Testis (tissue), 3 donors: ENCODE data around the gene CD83. TPM values are rescaled to one million over a fixed set of nuclear protein-coding genes. Genes with fewer than 3 reads are reported as not detected.

Source experiments
- DNase-seq: peaks from one replicate; pipeline ENCODE4 v3.0.0-alpha.2; 2019
- H3K27ac ChIP-seq, 2 donors: fragments of 200-600 bp; sonication (generic); one replicate each; pipeline ENCODE4 v1.5.1; 2019
- H3K27me3 ChIP-seq: fragments of 200-600 bp; sonication (generic); one replicate; pipeline ENCODE4 v1.5.1; 2019
- H3K36me3 ChIP-seq: fragments of 200-600 bp; sonication (generic); one replicate; pipeline ENCODE4 v1.5.1; 2017; ENCODE audit warnings: low read depth; ENCODE audit errors: missing control alignments
- H3K4me1 ChIP-seq: fragments of 200-600 bp; sonication (generic); one replicate; pipeline ENCODE4 v1.5.1; 2019
- H3K4me3 ChIP-seq, 2 donors: fragments of 200-600 bp; sonication (generic); one replicate each; pipeline ENCODE4 v1.5.1; 2017 to 2019
- H3K9me3 ChIP-seq: fragments of 200-600 bp; sonication (generic); one replicate; pipeline ENCODE4 v1.5.1; 2017
- CTCF ChIP-seq, 3 experiments: fragments of 450-650 bp in 2 of 3; fragments of 200-600 bp in 1 of 3; sonication (generic) in 1 of 3; IDR thresholded peaks; one replicate each; pipeline ENCODE4 v1.5.1; 2016 to 2019; ENCODE audit warnings: antibody characterized with exemption in 3 of 3, mild to moderate bottlenecking in 2 of 3, moderate library complexity in 1 of 3
- POLR2A ChIP-seq: fragments of 450-650 bp; IDR thresholded peaks from one replicate; pipeline ENCODE4 v1.6.1; 2017; ENCODE audit warnings: antibody characterized with exemption, mild to moderate bottlenecking, moderate library complexity
- WGBS, 2 donors: methylation state at CpG; one replicate each; pipeline ENCODE4 v1.1.5; 2018; 5-methylcytosine and 5-hydroxymethylcytosine counted together
- intact Hi-C: fragments of 100-400 bp; cut with DNase I; formaldehyde crosslinking; loops from one replicate; pipeline ENCODE4 v1.15.1; 2023; ENCODE audit warnings: low total_unique reads
- polyA plus RNA-seq: library from polyadenylated mRNA; stranded (reverse); fragments of 350-450 nt; fragmentation: Illumina TruSeq; extraction: RNeasy Lipid Tissue Mini Kit (QIAGEN cat#74804); gene quantifications from one replicate; pipeline ENCODE4 v1.2.3, GENCODE V29; 2014; ENCODE audit warnings: low read depth, low replicate concordance; ENCODE audit not compliant: insufficient read depth
- total RNA-seq, 2 donors: library from RNA; depleted of rRNA; stranded (reverse); fragments of >200 nt; gene quantifications; one replicate each; pipeline ENCODE4 v1.2.3, GENCODE V29; 2016

The CD83 gene
- total and polyA plus RNA-seq, 3 donors from 2014 or later: 5.6 to 12.2 (median 6.2) TPM

DNA sequence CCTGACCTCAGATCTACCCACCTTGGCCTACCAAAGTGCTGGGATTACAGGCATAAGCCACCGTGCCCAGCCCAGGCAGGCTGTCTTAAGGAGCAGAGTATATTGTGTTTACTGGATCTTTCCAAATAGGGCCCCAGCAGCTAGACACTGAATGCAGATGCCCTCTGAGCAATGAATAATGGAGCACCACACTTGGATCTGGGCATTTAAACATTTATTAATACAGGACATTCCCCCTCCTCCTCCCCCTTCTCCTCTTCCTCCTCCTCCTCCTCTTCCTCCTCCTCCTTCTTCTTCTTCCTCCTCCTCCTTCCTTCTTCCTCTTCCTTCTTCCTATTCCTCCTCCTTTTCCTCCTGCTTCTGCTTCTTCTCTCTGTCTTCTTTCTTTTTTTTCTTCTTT is 34.2 kb downstream of the CD83 start:
- Histone ChIP-seq H3K27me3 (no peaks in the 10 kb centered on the region), H3K27ac (no peak overlapping the region)
- 89 to 100% methylated on average over 1 of the region's 1 CpG for WGBS, 2 donors

GRCh38 chr6:14153228-14153627 is 35.7 kb downstream of the CD83 start:
- no peaks in the 10 kb centered on the region for H3K4me1 ChIP-seq
- no peak for TF ChIP-seq POLR2A
- TF ChIP-seq CTCF (IDR thresholded peaks at IDR 0.05): no peak
- no peaks in the 10 kb centered on the region for H3K9me3 ChIP-seq
- 93 to 95% methylated on average over 3 of the region's 3 CpGs for WGBS, 2 donors
- no peak for DNase-seq
- no peak overlapping the region for H3K4me3 ChIP-seq
- intact Hi-C loops: no loop called here
- no peak overlapping the region for H3K27ac ChIP-seq
- H3K36me3 ChIP-seq: no peaks in the 10 kb centered on the region
- no peaks in the 10 kb centered on the region for H3K27me3 ChIP-seq

More for the DNA sequence above, 34.2 kb downstream of the CD83 start:
- Histone ChIP-seq H3K4me1 (no peaks in the 10 kb centered on the region), H3K36me3 (no peaks in the 10 kb centered on the region), H3K4me3 (no peak overlapping the region), H3K9me3 (no peaks in the 10 kb centered on the region)
- no peak for DNase-seq
- no peak for TF ChIP-seq CTCF (IDR thresholded peaks at IDR 0.05)
- no peak for TF ChIP-seq POLR2A
- intact Hi-C loops: no loop called here

GRCh38 chr6:14159090-14159489 is 41.5 kb downstream of the CD83 start:
- intact Hi-C loops: no loop called here
- no peaks in the 10 kb centered on the region for H3K9me3 ChIP-seq
- no peaks in the 10 kb centered on the region for H3K4me1 ChIP-seq
- H3K36me3 ChIP-seq: no peaks in the 10 kb centered on the region
- no peaks in the 10 kb centered on the region for H3K27me3 ChIP-seq
- no peak overlapping the region for H3K4me3 ChIP-seq
- no peak for DNase-seq
- no peak for TF ChIP-seq POLR2A
- no peak for TF ChIP-seq CTCF (IDR thresholded peaks at IDR 0.05)
- WGBS, 2 donors: 93% methylated on average over 6 of the region's 6 CpGs
- H3K27ac ChIP-seq: no peak overlapping the region

GRCh38 chr6:14162826-14163225 is 45.3 kb downstream of the CD83 start:
- H3K27ac ChIP-seq: no peak overlapping the region
- H3K9me3 ChIP-seq: no peaks in the 10 kb centered on the region
- no peaks in the 10 kb centered on the region for H3K36me3 ChIP-seq
- H3K4me3 ChIP-seq: no peak overlapping the region
- DNase-seq: no peak
- no peaks in the 10 kb centered on the region for H3K4me1 ChIP-seq
- intact Hi-C loops: no loop called here
- no peaks in the 10 kb centered on the region for H3K27me3 ChIP-seq
- WGBS, 2 donors: 98 to 100% methylated on average over 2 of the region's 2 CpGs
- TF ChIP-seq CTCF (IDR thresholded peaks at IDR 0.05) (no peak), POLR2A (no peak)

DNA sequence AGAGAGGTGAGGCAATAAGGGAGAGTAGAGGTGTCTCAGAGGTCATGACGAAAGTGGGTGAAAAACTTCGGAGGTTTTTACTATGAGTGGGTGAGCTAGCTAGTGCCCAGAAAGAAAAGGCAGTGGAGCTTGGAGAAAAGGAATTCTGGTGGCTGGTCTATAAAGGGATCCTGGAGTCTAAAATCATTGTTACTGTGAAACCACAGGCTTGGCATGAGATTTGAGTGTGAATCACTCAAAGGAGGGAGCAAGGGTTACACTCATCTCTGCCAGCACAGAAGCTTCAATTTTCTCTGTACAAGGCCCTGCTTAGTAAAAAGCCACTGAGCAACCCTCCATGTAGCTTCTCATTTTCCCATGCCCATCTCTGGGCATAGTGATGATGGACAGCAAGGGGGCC is 47.5 kb downstream of the CD83 start:
- no peaks in the 10 kb centered on the region for H3K36me3 ChIP-seq
- intact Hi-C loops: no loop called here
- H3K9me3 ChIP-seq: no peaks in the 10 kb centered on the region
- H3K27ac ChIP-seq: no peak overlapping the region
- no peak for TF ChIP-seq POLR2A
- TF ChIP-seq CTCF (IDR thresholded peaks at IDR 0.05): no peak
- no peaks in the 10 kb centered on the region for H3K4me1 ChIP-seq
- no peak overlapping the region for H3K4me3 ChIP-seq
- no peaks in the 10 kb centered on the region for H3K27me3 ChIP-seq
- no peak for DNase-seq
- WGBS, 2 donors: 94 to 96% methylated on average over 2 of the region's 2 CpGs
